GM19043 (cell line): ENCODE data around the gene ZFHX3.

Experiments used
- ATAC-seq: cut with Tn5 transposase; IDR thresholded peaks from one replicate; pipeline ENCODE4 v1.9.1; 2021; ENCODE audit warnings: low read depth; ENCODE audit not compliant: unreplicated experiment

The ZFHX3 gene

GRCh38 chr16:72787130-72787513 lies 260.8 kb downstream of the ZFHX3 start:
- no peak for ATAC-seq

GRCh38 chr16:72786606-72787005 lies 261.3 kb downstream of the ZFHX3 start:
- ATAC-seq = no peak

- ATAC-seq = no peak
Measured at GRCh38 chr16:72785886-72786285, 262.0 kb downstream of the ZFHX3 start.

- no peak for ATAC-seq
Measured at GRCh38 chr16:72785171-72785570, 262.8 kb downstream of the ZFHX3 start.

- no peak for ATAC-seq
Measured at GRCh38 chr16:72783716-72784318, 264.1 kb downstream of the ZFHX3 start.

- ATAC-seq = no peak
Measured at GRCh38 chr16:72769876-72770275, 278.1 kb downstream of the ZFHX3 start.

- ATAC-seq = no peak
Measured at GRCh38 chr16:72768591-72768990, 279.3 kb downstream of the ZFHX3 start.

GRCh38 chr16:72766506-72766905 lies 281.4 kb downstream of the ZFHX3 start:
- no peak for ATAC-seq

GRCh38 chr16:72764015-72764654 lies 283.8 kb downstream of the ZFHX3 start:
- no peak for ATAC-seq

GRCh38 chr16:72760581-72760980 lies 287.3 kb downstream of the ZFHX3 start:
- ATAC-seq = no peak

- no peak for ATAC-seq
Measured at GRCh38 chr16:72753881-72754280, 294.0 kb downstream of the ZFHX3 start.

GRCh38 chr16:72752004-72752695 lies 295.8 kb downstream of the ZFHX3 start:
- no peak for ATAC-seq

GRCh38 chr16:72751076-72751475 lies 296.9 kb downstream of the ZFHX3 start:
- no peak for ATAC-seq

GRCh38 chr16:72749091-72749490 lies 298.8 kb downstream of the ZFHX3 start:
- no peak for ATAC-seq

GRCh38 chr16:72744076-72744793 lies 303.7 kb downstream of the ZFHX3 start:
- ATAC-seq = no peak

- peak; percentile 69 for ATAC-seq
Measured at GRCh38 chr16:72743011-72743761, 304.7 kb downstream of the ZFHX3 start.

GRCh38 chr16:72740347-72740746 lies 307.6 kb downstream of the ZFHX3 start:
- ATAC-seq = no peak

GRCh38 chr16:72739577-72739976 lies 308.4 kb downstream of the ZFHX3 start:
- ATAC-seq = no peak

GRCh38 chr16:72736074-72736473 lies 311.9 kb downstream of the ZFHX3 start:
- no peak for ATAC-seq
